DMS153 (cell line): Measurements from ENCODE around the gene RDH5.

Experiments
- DNase-seq: peaks from one replicate; lab custom pipeline; 2025; lab: John Stamatoyannopoulos, UW

Gene RDH5

GRCh38 chr12:55713721-55714120 lies 6.5 kb upstream of the RDH5 start:
- no peak for DNase-seq

- no peak for DNase-seq
Observed at GRCh38 chr12:55715169-55715764, 4.9 kb upstream of the RDH5 start.

- DNase-seq = peak; percentile 82
Observed at GRCh38 chr12:55715833-55716581, 4.2 kb upstream of the RDH5 start, which contains the start of gene BLOC1S1. TSS of gene BLOC1S1 (plus strand) at chr12:55716046. CDS start at chr12:55716052, 6 bp downstream.

GRCh38 chr12:55716582-55716957 lies 3.6 kb upstream of the RDH5 start:
- DNase-seq = no peak

DNA sequence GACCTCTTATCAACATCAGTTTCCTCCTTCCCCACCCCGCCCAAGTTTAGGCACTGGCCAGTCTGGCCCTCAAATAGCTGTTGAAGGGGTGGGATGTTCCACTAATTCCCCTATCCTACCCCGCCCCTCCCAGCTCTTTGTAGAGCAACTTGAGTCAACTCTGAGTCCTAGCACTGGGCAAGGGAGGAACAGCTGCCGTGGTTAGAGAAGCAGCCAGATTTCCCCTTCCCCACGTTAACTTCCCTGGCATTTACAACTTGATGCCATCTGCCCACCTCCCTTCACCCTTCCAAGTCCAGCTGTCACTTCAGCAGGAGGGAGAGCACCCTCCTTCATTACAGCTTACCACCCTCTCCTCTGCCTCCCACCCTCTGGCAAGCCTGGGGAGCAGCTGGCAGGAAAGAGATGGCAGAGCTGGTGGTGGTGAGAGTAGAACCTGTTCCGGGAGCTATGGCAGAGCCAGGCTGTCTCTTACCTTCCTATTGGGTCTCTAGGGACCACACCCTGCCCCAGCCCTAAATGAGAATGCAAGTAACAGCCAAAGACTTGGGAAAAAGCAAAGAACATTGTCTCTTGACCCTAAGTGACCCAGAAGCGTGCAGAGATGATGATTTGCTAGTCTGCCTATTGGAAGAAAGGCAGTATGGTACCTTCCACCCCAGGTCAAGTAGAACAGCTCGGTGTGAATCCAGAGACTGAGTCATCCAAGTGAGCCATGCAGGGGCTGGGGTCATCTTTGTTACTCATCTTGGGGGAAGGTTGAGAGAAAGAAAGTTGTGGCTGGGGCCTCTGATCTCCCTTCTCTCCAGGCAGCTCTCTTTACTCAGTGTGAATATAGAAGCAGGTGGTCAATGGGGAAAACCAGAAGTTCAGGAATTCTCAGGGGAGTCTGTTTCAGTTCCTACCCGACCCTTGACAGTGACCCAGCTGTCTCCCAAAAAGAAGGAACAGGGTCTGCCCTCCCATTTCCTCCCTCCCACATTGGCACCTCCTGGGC lies 2.9 kb upstream of the RDH5 start:
- DNase-seq = no peak

DNA sequence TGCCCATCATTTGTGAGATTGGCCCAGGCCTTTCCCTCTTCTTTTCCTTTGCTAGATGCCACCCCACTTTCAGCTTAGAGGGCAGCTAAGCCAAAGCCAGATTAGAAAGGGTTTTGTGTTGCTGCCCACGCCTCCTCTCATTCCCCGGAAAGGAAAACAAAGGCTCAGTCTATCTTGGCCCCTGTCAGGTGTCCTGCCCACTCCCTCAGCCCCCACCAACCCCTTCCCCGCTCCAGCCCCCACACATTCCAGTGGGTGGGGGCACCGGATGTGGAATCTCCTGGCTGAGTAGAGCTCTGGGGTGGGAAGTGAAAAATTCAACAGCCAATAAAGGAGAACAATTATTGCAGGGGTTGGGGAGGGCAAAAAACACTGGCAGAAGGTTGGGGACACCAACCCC lies 2.2 kb upstream of the RDH5 start:
- DNase-seq = no peak

DNA sequence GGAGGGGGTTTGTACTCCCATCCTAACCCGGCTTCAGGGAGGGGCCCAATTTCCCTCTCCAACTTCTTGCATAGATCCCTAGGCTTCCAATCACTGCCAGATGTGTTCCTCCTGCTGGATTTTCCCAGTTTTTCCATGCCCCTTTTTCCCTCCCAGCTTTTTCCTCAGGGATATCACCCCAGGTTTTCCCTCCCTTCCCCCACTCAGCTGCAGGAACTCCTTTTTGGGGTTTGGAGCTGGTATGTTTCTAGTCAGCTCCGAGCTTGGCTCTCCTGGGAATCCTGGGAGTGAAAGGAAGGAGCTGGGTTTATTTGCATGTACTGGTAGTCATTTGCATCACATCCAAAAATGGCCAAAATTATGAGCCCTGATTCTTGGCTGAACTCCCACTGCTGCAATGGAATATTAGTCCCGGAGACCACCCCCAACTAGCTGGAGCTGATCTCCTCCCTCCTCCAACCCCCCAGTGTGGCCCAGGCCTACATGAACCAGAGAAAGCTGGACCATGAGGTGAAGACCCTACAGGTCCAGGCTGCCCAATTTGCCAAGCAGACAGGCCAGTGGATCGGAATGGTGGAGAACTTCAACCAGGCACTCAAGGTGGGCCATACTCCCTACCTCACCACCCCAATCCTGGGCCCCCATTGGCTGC lies 1.4 kb upstream of the RDH5 start:
- DNase-seq = no peak

GRCh38 chr12:55719371-55719770 lies 822 bp upstream of the RDH5 start:
- DNase-seq = no peak

- no peak for DNase-seq
Observed at GRCh38 chr12:55720894-55721444, 776 bp downstream of the RDH5 start.

DNA sequence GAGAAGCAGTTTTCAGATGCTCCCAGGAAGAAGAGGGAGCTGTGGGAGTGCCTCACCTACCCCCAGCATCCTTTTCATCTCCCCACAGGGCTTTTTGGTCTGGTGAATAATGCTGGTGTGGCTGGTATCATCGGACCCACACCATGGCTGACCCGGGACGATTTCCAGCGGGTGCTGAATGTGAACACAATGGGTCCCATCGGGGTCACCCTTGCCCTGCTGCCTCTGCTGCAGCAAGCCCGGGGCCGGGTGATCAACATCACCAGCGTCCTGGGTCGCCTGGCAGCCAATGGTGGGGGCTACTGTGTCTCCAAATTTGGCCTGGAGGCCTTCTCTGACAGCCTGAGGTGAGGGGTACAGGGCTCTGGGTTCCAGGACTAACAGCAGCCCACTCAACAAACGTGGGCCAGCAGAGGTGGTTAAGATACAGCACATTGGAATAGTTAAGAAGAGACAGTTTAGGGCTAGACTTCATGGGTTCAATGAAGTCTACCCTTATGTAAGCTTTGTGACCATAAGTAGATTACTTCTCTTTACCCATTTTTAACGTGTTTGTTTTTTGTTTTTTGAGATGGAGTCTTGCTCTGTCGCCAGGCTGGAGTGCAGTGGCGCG lies 1.5 kb downstream of the RDH5 start:
- no peak for DNase-seq

DNA sequence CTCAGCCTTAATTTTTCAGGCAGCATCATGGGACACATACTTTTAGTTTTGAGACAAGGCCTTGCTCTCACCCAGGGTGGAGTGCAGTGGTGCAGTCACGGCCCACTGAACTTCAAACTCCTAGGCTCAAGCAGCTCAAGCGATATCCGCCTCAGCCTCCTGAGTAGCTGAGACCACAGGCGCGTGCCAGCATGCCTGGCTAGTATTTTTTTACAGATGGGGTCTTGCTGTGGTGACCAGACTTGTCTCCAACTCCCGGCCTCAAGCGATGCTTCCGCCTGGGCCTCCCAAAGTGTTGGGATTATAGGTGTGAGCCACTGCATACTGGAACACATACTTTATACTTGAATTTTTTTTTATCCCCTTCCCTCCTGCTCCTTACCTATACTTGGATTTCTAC lies 2.8 kb downstream of the RDH5 start:
- DNase-seq = no peak

- no peak for DNase-seq
Observed at GRCh38 chr12:55723516-55724225, 3.5 kb downstream of the RDH5 start.

GRCh38 chr12:55724226-55724939 lies 4.2 kb downstream of the RDH5 start:
- DNase-seq = no peak

DNA sequence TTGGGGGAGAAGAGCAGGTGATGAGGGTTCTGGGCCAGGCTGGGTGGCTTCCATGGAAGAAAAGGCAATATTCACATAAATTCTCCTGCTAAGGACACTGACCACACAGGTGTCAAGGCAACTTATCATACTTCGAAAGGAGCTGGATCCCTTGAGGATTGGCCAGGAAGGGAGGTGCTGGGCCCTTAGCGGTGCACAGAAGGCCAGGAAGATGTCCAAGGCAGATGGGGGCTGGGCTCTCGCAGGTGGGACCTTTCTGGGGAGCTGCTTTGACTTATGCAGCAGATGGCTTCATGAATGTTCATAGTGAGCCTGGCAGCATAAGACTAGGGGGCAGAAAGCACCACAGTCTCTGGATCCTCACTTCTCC lies 4.7 kb downstream of the RDH5 start:
- DNase-seq = no peak

GRCh38 chr12:55725556-55725955 lies 5.4 kb downstream of the RDH5 start:
- no peak for DNase-seq

- DNase-seq = no peak
Observed at GRCh38 chr12:55726971-55727370, 6.8 kb downstream of the RDH5 start.

DNA sequence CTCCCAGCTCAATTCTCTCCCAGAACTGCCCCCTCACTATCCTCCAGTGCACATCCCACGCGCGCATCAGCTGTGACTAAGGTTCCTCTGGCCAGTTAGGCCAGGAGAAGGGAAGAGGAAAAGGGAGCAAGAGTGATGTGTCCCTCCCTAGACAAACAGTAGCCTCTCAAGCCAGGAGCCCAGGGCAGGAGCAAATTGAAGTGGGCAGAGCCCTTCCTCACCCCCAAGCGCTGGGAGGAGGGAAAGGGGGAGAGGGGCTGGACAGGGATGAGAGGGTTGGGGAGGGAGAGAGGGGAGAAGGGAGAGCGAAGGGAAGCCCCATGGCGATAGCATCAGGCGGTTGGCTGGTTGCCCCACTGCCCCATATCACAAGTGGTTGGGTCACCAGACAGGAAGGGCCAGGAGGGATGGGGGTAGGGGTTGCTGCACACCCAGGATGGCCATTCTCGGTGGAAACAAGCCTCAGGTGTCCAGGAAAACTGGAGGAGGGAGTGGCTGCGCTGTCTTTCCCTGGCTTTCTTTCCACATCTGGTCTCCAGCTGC lies 7.5 kb downstream of the RDH5 start:
- no peak for DNase-seq

DNA sequence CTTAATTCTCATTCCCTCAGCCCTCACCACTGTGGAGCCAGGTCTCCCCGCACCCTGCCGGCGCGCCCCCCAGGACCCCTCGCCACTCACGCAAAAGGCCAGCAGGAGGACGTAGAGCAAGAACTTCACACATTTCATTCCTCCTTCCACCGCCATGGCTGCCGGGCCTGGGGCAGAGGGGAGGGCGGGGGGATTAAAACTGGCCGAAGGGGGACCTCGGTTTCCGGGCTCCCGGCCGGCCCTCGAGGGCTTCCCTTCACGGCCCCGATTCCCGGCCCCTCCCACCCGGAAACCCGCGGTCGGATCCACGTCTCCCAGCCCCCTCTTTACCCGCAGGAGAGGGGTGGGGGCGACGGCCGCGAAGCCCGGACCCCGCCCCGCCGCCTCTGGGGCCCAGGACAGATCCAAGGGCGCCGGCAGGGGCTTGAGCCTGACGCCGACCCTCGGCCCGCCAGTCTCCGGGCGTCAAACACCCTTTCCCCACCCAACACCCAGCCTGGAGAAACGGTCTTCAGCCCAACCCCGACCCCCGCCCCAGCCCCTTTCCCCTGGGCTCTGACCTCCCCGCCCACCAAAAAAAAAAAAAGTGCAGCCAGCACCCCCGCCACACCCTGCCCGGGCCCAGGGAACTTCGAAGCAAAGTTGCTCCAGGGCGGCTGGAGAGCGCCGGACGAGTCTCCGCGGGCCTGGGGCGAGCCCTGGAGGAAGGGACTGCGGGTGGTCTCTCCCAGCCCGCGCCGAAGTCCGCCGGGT lies 8.2 kb downstream of the RDH5 start:
- peak; percentile 54 for DNase-seq
